GM18909 (cell line): Measurements from ENCODE around the gene HAL.
A peak's percentile ranks its signal among the peaks of the same experiment; 100 is the strongest.

Experiments used
- ATAC-seq: cut with Tn5 transposase; IDR thresholded peaks from one replicate; pipeline ENCODE4 v1.9.1; 2021; ENCODE audit warnings: mild to moderate bottlenecking; ENCODE audit not compliant: unreplicated experiment, poor library complexity

Gene HAL

GRCh38 chr12:95943330-95943842 is 52.8 kb downstream of the HAL start, which contains the start of gene AMDHD1:
AMDHD1 (plus strand) TSS chr12:95943331; CDS start chr12:95943399, 68 bp downstream.
- ATAC-seq: peak; percentile 61

GRCh38 chr12:95942524-95943329 is 53.4 kb downstream of the HAL start, which contains the start of gene CCDC38:
CCDC38 (minus strand) TSS chr12:95942614; CDS start chr12:95936509, 6,105 bp downstream.
- ATAC-seq: peak; percentile 99

- ATAC-seq: no peak
These were observed 54.0 kb downstream of the HAL start for GRCh38 chr12:95942101-95942523.

- no peak for ATAC-seq
These were observed 55.6 kb downstream of the HAL start for GRCh38 chr12:95940514-95940913.
